H1 (cell line): ENCODE data around the gene NSUN4. TPM values are rescaled to one million over a fixed set of nuclear protein-coding genes. Genes with fewer than 3 reads are reported as not detected.

Experiments
- CTCF ChIA-PET: fragments of 300-600 bp; sonication (Branson Sonifier 250); formaldehyde crosslinking; loops from one replicate; lab custom pipeline; 2021; ENCODE audit not compliant: partially characterized antibody; lab: Charles Lee
- POLR2A ChIA-PET: fragments of 300-600 bp; sonication (Branson Sonifier 250); formaldehyde crosslinking; loops from one replicate; lab custom pipeline; 2021; ENCODE audit warnings: inconsistent platforms; ENCODE audit not compliant: partially characterized antibody; lab: Charles Lee
- DNase-seq, 2 experiments: peaks; one replicate each; pipeline versions ENCODE4 v3.0.0 to v3.0.0-alpha.2; 2010 to 2022; ENCODE audit warnings: low spot score in 2 of 2, low read depth in 1 of 2, mixed read lengths in 1 of 2
- FAIRE-seq: peaks from 2 replicates; lab custom pipeline; 2011; peaks lifted over from hg19 to GRCh38; lab: Jason Lieb, UNC
- H2AFZ ChIP-seq: 2 replicates; pipeline ENCODE4 v1.8.1; 2012; ENCODE audit warnings: low read length, inconsistent platforms
- H2AK5ac ChIP-seq: 2 replicates; pipeline ENCODE4 v1.6.1; 2013; ENCODE audit warnings: low read depth, low read length
- H2BK120ac ChIP-seq: replicated peaks from 2 replicates; pipeline ENCODE3; 2013; ENCODE audit warnings: low read depth, low read length, inconsistent platforms
- H2BK12ac ChIP-seq: 2 replicates; pipeline ENCODE4 v1.6.1; 2013; ENCODE audit warnings: low read depth, low read length
- H2BK15ac ChIP-seq: 2 replicates; pipeline ENCODE4 v1.6.1; 2013; ENCODE audit warnings: low read length
- H2BK20ac ChIP-seq: 2 replicates; pipeline ENCODE4 v1.6.1; 2013; ENCODE audit warnings: low read length
- H2BK5ac ChIP-seq: 2 replicates; pipeline ENCODE4 v1.6.1; 2013; ENCODE audit warnings: low read depth, low read length
- H3K14ac ChIP-seq: 2 replicates; pipeline ENCODE4 v1.6.1; 2013; ENCODE audit warnings: inconsistent platforms; ENCODE audit not compliant: insufficient read length
- H3K18ac ChIP-seq: 2 replicates; pipeline ENCODE4 v1.6.1; 2013; ENCODE audit warnings: low read length; ENCODE audit errors: extremely low read depth
- H3K23ac ChIP-seq: 2 replicates; pipeline ENCODE4 v1.6.1; 2013; ENCODE audit warnings: inconsistent platforms; ENCODE audit not compliant: insufficient read length
- H3K23me2 ChIP-seq: 2 replicates; pipeline ENCODE4 v1.6.1; 2013; ENCODE audit warnings: low read depth, low read length
- H3K27ac ChIP-seq: 2 replicates; pipeline ENCODE4 v1.6.1; 2011; ENCODE audit warnings: low read depth, low read length, inconsistent platforms
- H3K27me3 ChIP-seq, 4 experiments: replicated peaks in 1 of 4; 1 replicate in 1 of 4; 2 replicates in 3 of 4; pipeline versions ENCODE4 v1.6.1 to v1.8.1; 2011 to 2013; ENCODE audit warnings: low read length in 3 of 4, mild to moderate bottlenecking in 3 of 4, inconsistent platforms in 2 of 4, mixed read lengths in 2 of 4, moderate library complexity in 1 of 4; ENCODE audit not compliant: control insufficient read depth in 3 of 4, insufficient read depth in 3 of 4; ENCODE audit errors: extremely low read depth in 1 of 4
- H3K36me3 ChIP-seq, 4 experiments: 2 replicates each; pipeline versions ENCODE4 v1.6.1 to v1.8.1; 2011 to 2013; ENCODE audit warnings: mild to moderate bottlenecking in 4 of 4, low read length in 3 of 4, moderate library complexity in 2 of 4, control low read depth in 1 of 4, inconsistent platforms in 1 of 4; ENCODE audit not compliant: insufficient read depth in 4 of 4, control insufficient read depth in 2 of 4
- H3K4ac ChIP-seq: replicated peaks from 2 replicates; pipeline ENCODE3; 2013; ENCODE audit warnings: low read length, low read depth, mixed read lengths, inconsistent platforms; ENCODE audit not compliant: insufficient read length
- H3K4me1 ChIP-seq, 4 experiments: replicated peaks in 1 of 4; 1 replicate in 1 of 4; 2 replicates in 3 of 4; pipeline versions ENCODE4 v1.6.1 to v1.8.1; 2011 to 2013; ENCODE audit warnings: low read length in 3 of 4, inconsistent platforms in 2 of 4, mixed read lengths in 1 of 4; ENCODE audit not compliant: insufficient read depth in 4 of 4, control insufficient read depth in 3 of 4
- H3K4me2 ChIP-seq, 2 experiments: 2 replicates each; pipeline versions ENCODE4 v1.6.1 to v1.8.1; 2011 to 2013; ENCODE audit warnings: low read depth in 2 of 2, low read length in 2 of 2, control low read depth in 1 of 2, inconsistent platforms in 1 of 2, mild to moderate bottlenecking in 1 of 2; ENCODE audit not compliant: insufficient read depth in 1 of 2
- H3K4me3 ChIP-seq, 4 experiments: fragments of 200-600, 300-600 bp in 1 of 4; sonication (generic), shearing (Covaris generic), sonication (Bioruptor Twin) in 1 of 4; 2 replicates each; pipeline versions ENCODE4 v1.5.1 to v1.8.1; 2011 to 2016; ENCODE audit warnings: low read length in 4 of 4, low read depth in 3 of 4, control low read depth in 2 of 4, inconsistent platforms in 2 of 4, mild to moderate bottlenecking in 2 of 4, mixed read lengths in 1 of 4, moderate library complexity in 1 of 4; ENCODE audit not compliant: insufficient read depth in 2 of 4; ENCODE audit errors: extremely low read depth in 1 of 4
- H3K56ac ChIP-seq: replicated peaks from 2 replicates; pipeline ENCODE3; 2013; ENCODE audit warnings: low read depth, mild to moderate bottlenecking, mixed read lengths, low read length, inconsistent platforms; ENCODE audit not compliant: insufficient read length
- H3K79me1 ChIP-seq: 2 replicates; pipeline ENCODE4 v1.6.1; 2013; ENCODE audit warnings: low read depth, low read length, control low read depth
- H3K79me2 ChIP-seq, 2 experiments: 2 replicates each; pipeline versions ENCODE4 v1.6.1 to v1.8.1; 2012 to 2013; ENCODE audit warnings: low read length in 2 of 2, mild to moderate bottlenecking in 2 of 2, inconsistent platforms in 1 of 2; ENCODE audit not compliant: insufficient read depth in 2 of 2, control insufficient read depth in 1 of 2
- H3K9ac ChIP-seq, 4 experiments: replicated peaks in 1 of 4; 1 replicate in 1 of 4; 2 replicates in 3 of 4; pipeline versions ENCODE4 v1.6.1 to v1.8.1; 2011 to 2013; ENCODE audit warnings: low read depth in 3 of 4, low read length in 3 of 4, control low read depth in 2 of 4, mild to moderate bottlenecking in 2 of 4, moderate library complexity in 2 of 4, inconsistent platforms in 1 of 4; ENCODE audit errors: extremely low read depth in 1 of 4
- H3K9me3 ChIP-seq, 2 experiments: 2 replicates each; pipeline versions ENCODE4 v1.6.1 to v1.8.1; 2012 to 2013; ENCODE audit warnings: mild to moderate bottlenecking in 2 of 2, moderate library complexity in 2 of 2, control low read depth in 1 of 2, inconsistent platforms in 1 of 2, low read depth in 1 of 2, low read length in 1 of 2, mixed read lengths in 1 of 2; ENCODE audit not compliant: insufficient read depth in 2 of 2
- H4K20me1 ChIP-seq, 2 experiments: replicated peaks in 1 of 2; 2 replicates each; pipeline versions ENCODE3 to v1.8.1; 2011 to 2013; ENCODE audit warnings: inconsistent platforms in 2 of 2, low read length in 2 of 2, mild to moderate bottlenecking in 1 of 2; ENCODE audit not compliant: insufficient read depth in 2 of 2, control insufficient read depth in 1 of 2
- H4K5ac ChIP-seq: 2 replicates; pipeline ENCODE4 v1.6.1; 2013; ENCODE audit warnings: low read length, low read depth, mixed read lengths, inconsistent platforms; ENCODE audit not compliant: insufficient read length
- H4K8ac ChIP-seq: 2 replicates; pipeline ENCODE4 v1.8.0; 2013; ENCODE audit warnings: mild to moderate bottlenecking, moderate library complexity, low read length, inconsistent platforms; ENCODE audit not compliant: insufficient read depth; ENCODE audit errors: extremely low read depth
- H4K91ac ChIP-seq: replicated peaks from 2 replicates; pipeline ENCODE3; 2013; ENCODE audit warnings: low read length, mixed read lengths, inconsistent platforms; ENCODE audit not compliant: insufficient read length
- CEBPB ChIP-seq: IDR thresholded peaks from 2 replicates; pipeline ENCODE4 v1.6.1; 2012; ENCODE audit warnings: low read depth, low read length
- WGBS, 2 experiments: shearing (Covaris generic) in 1 of 2; methylation state at CpG; one replicate each; pipeline versions ENCODE4 v1.1.6 to v1.1.7; 2013 to 2015; ENCODE audit warnings: low lambda C conversion rate in 2 of 2, mixed read lengths in 2 of 2, inconsistent platforms in 1 of 2, low coverage in 1 of 2, missing lambda C conversion rate in 1 of 2; ENCODE audit not compliant: insufficient replicate concordance in 2 of 2, insufficient coverage in 1 of 2, insufficient read length in 1 of 2; ENCODE audit errors: extremely low coverage in 1 of 2, missing lambda C conversion rate in 1 of 2; 5-methylcytosine and 5-hydroxymethylcytosine counted together
- polyA plus RNA-seq, 7 experiments: library from polyadenylated mRNA; depleted of rRNA in 3 of 7; stranded (reverse) in 5 of 7; unstranded in 2 of 7; fragments of >200 nt in 5 of 7; fragments of 200-250 nt in 2 of 7; gene quantifications; 1 replicate in 5 of 7; 2 replicates in 1 of 7; 4 replicates in 1 of 7; pipeline versions ENCODE4 v1.2.1 to v1.2.3, GENCODE V29; 2011 to 2013; ENCODE audit warnings: missing spikeins in 2 of 7, mixed read lengths in 2 of 7
- total RNA-seq: library from RNA; stranded (reverse); fragmentation: NEBNext Ultra II Directional; extraction: Animal tissue kit (Norgen Biotek cat#: 25700); gene quantifications from 2 replicates; pipeline ENCODE4 v1.2.1, GENCODE V29; 2021
- TF ChIP-seq, protein P1 (sequence below): IDR thresholded peaks from 2 replicates; pipeline ENCODE4 v1.6.1; 2011; ENCODE audit warnings: low read length, improper control_type of control experiment

The NSUN4 gene
- total and polyA plus RNA-seq, 2 of the 8 experiments (the other 6 are each of a cell fraction or from before 2014, with no cell fraction given): 9.7 to 15.7 TPM

DNA sequence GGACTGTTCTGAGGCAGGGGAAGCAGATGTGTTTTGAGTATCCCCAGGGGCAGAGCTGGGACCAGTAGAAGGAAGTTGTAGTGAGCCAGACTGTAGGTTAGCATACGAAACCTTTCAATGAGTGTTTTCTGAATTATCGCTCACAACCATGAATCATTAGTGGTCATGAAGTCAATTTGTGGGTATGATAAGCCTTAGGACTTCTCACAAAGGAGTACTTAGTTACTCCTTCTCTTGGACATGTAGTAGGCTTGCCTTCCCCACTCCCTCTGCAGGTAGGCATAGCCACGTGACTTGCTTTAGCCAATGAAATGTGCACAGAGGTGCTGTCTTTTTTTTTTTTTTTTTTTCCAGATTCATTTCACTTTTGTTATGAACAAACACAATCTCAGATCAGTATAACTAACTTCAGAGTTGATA lies 29.6 kb downstream of the NSUN4 start:
- FAIRE-seq (no peak), DNase-seq (no peak)

More for the DNA sequence above, 29.6 kb downstream of the NSUN4 start:
- H2AFZ ChIP-seq: no peak overlapping the region
- peaks cover 0 to 13% (median 1%) of the 10 kb centered on the region in 4 experiments; a peak in 4 of 8 replicates for H3K36me3 ChIP-seq
- H3K14ac ChIP-seq: no peak overlapping the region
- H4K5ac ChIP-seq: no peak overlapping the region
- no peak overlapping the region for H3K18ac ChIP-seq
- no peak overlapping the region for H3K23ac ChIP-seq
- H3K4me3 ChIP-seq: no peak overlapping the region
- no peak overlapping the region for H3K56ac ChIP-seq
- H2BK20ac ChIP-seq: no peak overlapping the region
- 0 out of 2 replicates have a peak overlapping the region, but pooled peaks have one; percentile 4 for H2BK5ac ChIP-seq
- no peak overlapping the region for H3K4me2 ChIP-seq
- H4K8ac ChIP-seq: no peak overlapping the region
- 84% methylated on average over 3 of the region's 3 CpGs; no CpG with 5 or more reads in 1 of the 2 experiments for WGBS, 2 experiments
- H3K27ac ChIP-seq: no peak overlapping the region; the same call in 1 of the 2 replicates
- H2BK15ac ChIP-seq: no peak overlapping the region
- no peak overlapping the region for H3K4ac ChIP-seq
- no peaks in the 10 kb centered on the region for H3K79me1 ChIP-seq
- no peaks in the 10 kb centered on the region for H4K20me1 ChIP-seq
- no peaks in the 10 kb centered on the region for H3K9me3 ChIP-seq
- H3K79me2 ChIP-seq: no peaks in the 10 kb centered on the region
- H2AK5ac ChIP-seq: no peak overlapping the region
- ChIA-PET CTCF (interaction anchor here (1.1 kb wide), 1 partner anchor 1019 kb away, joined by 3 read pairs; no protein-coding TSS in a partner anchor), POLR2A (interaction anchor here (0.8 to 1.5 kb wide), 3 partner anchors 8 to 29 kb away, joined by 3 read pairs; no protein-coding TSS in a partner anchor)
- no peak overlapping the region for H4K91ac ChIP-seq
- H3K27me3 ChIP-seq: no peaks in the 10 kb centered on the region
- H3K23me2 ChIP-seq: no peaks in the 10 kb centered on the region
- no peaks in the 10 kb centered on the region for H3K4me1 ChIP-seq
- no peak overlapping the region for H2BK12ac ChIP-seq
- no peak overlapping the region for H3K9ac ChIP-seq
- TF ChIP-seq CEBPB: no peak
- TF ChIP-seq, protein P1, sequence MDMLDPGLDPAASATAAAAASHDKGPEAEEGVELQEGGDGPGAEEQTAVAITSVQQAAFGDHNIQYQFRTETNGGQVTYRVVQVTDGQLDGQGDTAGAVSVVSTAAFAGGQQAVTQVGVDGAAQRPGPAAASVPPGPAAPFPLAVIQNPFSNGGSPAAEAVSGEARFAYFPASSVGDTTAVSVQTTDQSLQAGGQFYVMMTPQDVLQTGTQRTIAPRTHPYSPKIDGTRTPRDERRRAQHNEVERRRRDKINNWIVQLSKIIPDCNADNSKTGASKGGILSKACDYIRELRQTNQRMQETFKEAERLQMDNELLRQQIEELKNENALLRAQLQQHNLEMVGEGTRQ: 0 out of 2 replicates have a peak, but pooled peaks have one; percentile 23
- H2BK120ac ChIP-seq: no peak overlapping the region
